ENCODE results near the gene PPP1R13B.

PPP1R13B gene

DNA sequence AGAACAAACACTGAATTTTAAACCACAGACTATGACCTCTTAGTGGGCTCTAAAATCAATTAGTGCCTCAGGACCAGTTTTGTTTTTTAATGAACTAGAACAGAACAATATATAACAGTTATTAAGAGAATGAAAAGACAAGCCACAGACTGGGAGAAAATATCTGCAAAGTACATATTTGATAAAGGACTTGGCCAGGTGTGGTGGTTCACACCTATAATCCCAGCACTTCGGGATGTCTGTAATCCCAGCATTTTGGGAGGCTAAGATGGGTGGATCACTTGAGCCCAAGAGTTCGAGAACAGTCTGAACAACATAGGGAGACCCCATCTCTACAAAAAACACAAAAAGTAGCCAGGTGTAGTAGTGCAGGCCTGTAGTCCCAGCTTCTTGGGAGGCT is 36.2 kb downstream of the PPP1R13B start:
- TF ChIP-seq ZNF521 (tag by site-specific recombination; IDR thresholded peaks at IDR 0.05) (no peak), ZNF558 (tag by site-specific recombination; IDR thresholded peaks at IDR 0.05) (no peak), ZEB2 (tag by site-specific recombination; IDR thresholded peaks at IDR 0.05) (no peak), ZNF560 (tag by site-specific recombination; IDR thresholded peaks at IDR 0.05; ENCODE audit: borderline replicate concordance) (no peak), ZNF529 (tag by site-specific recombination; IDR thresholded peaks at IDR 0.05; ENCODE audit: insufficient replicate concordance) (no peak), ZNF530 (tag by site-specific recombination; IDR thresholded peaks at IDR 0.05; ENCODE audit: low read depth) (no peak), ZNF114 (tag by site-specific recombination; IDR thresholded peaks at IDR 0.05) (no peak), ZNF791 (tag by site-specific recombination; IDR thresholded peaks at IDR 0.05) (no peak), ZNF792 (tag by site-specific recombination; IDR thresholded peaks at IDR 0.05) (no peak), ZNF37A (tag by site-specific recombination; IDR thresholded peaks at IDR 0.05) (no peak)
- TF ChIP-seq, protein P1, sequence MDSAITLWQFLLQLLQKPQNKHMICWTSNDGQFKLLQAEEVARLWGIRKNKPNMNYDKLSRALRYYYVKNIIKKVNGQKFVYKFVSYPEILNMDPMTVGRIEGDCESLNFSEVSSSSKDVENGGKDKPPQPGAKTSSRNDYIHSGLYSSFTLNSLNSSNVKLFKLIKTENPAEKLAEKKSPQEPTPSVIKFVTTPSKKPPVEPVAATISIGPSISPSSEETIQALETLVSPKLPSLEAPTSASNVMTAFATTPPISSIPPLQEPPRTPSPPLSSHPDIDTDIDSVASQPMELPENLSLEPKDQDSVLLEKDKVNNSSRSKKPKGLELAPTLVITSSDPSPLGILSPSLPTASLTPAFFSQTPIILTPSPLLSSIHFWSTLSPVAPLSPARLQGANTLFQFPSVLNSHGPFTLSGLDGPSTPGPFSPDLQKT (IDR thresholded peaks at IDR 0.05; ENCODE audit: borderline replicate concordance, low read depth, low read length) = no peak
- TF ChIP-seq, protein P2, sequence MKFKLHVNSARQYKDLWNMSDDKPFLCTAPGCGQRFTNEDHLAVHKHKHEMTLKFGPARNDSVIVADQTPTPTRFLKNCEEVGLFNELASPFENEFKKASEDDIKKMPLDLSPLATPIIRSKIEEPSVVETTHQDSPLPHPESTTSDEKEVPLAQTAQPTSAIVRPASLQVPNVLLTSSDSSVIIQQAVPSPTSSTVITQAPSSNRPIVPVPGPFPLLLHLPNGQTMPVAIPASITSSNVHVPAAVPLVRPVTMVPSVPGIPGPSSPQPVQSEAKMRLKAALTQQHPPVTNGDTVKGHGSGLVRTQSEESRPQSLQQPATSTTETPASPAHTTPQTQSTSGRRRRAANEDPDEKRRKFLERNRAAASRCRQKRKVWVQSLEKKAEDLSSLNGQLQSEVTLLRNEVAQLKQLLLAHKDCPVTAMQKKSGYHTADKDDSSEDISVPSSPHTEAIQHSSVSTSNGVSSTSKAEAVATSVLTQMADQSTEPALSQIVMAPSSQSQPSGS (tag by site-specific recombination; IDR thresholded peaks at IDR 0.05; ENCODE audit: low read depth) = no peak
- ChIA-PET POLR2A (no interaction called here), CTCF (interaction anchor here (1.0 kb wide), 1 partner anchor 10 kb away, joined by 3 read pairs; no protein-coding TSS in a partner anchor)
- Histone ChIP-seq H3K9me3 (ENCODE audit: control insufficient read depth, insufficient read depth, low read depth, low read length) (no peaks in the 10 kb centered on the region), H3K4me1 (ENCODE audit: control insufficient read depth, insufficient read depth, low read length) (no peaks in the 10 kb centered on the region), H3K4me3 (ENCODE audit: low read depth, low read length) (no peak overlapping the region), H3K27ac (ENCODE audit: extremely low read depth, low read depth, low read length) (no peak overlapping the region), H3K36me3 (ENCODE audit: control insufficient read depth in 2 of 2, insufficient read depth in 1 of 2, low read length in 2 of 2) (no peaks in the 10 kb centered on the region; a peak in 1 of 3 replicates)

DNA sequence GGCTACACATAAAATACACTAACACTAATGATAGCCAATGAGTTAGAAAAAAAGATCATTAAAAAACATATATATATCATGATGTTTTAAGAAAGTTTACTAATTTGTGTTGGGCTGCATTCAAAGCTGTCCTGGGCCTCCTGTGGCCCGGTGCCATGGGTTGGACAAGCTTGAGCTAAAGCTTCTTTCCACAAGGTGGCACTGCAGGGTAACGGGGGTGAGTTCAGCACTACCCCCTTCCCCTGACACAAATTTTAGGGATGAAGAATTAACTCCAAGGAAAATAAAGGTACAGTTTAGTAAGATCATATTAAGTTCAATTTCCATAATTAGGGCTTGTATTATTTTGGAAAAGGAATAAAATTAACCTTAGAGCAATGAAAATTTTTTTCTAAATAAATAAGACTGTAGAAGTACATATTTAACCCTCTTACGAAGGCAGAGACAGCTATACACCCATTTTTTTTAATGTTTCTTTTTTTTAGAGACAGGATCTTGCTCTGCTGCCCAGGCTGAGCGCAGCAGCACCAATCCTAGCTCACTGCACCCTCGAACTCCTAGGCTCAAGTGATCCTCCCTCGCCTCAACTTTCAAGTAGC is 38.9 kb downstream of the PPP1R13B start:
- Histone ChIP-seq H3K36me3 (ENCODE audit: control insufficient read depth in 2 of 2, insufficient read depth in 1 of 2, low read length in 2 of 2) (no peaks in the 10 kb centered on the region; a peak in 1 of 3 replicates), H3K9me3 (ENCODE audit: control insufficient read depth, insufficient read depth, low read depth, low read length) (no peaks in the 10 kb centered on the region), H3K4me1 (ENCODE audit: control insufficient read depth, insufficient read depth, low read length) (no peaks in the 10 kb centered on the region), H3K4me3 (ENCODE audit: low read depth, low read length) (no peak overlapping the region), H3K27ac (ENCODE audit: extremely low read depth, low read depth, low read length) (no peak overlapping the region)
- CTCF ChIA-PET = interaction anchor here (0.7 to 6.7 kb wide), 25 partner anchors 9 to 286 kb away, joined by 3 to 65 read pairs (median 5); partner anchors contain the start of gene RD3L
- POLR2A ChIA-PET = interaction anchor here (0.9 to 1.3 kb wide), 2 partner anchors 11 to 102 kb away, joined by 5 read pairs; no protein-coding TSS in a partner anchor
- no peak for TF ChIP-seq ZNF664 (tag by site-specific recombination; IDR thresholded peaks at IDR 0.05)
- TF ChIP-seq, protein P3, sequence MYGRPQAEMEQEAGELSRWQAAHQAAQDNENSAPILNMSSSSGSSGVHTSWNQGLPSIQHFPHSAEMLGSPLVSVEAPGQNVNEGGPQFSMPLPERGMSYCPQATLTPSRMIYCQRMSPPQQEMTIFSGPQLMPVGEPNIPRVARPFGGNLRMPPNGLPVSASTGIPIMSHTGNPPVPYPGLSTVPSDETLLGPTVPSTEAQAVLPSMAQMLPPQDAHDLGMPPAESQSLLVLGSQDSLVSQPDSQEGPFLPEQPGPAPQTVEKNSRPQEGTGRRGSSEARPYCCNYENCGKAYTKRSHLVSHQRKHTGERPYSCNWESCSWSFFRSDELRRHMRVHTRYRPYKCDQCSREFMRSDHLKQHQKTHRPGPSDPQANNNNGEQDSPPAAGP (tag by site-specific recombination; IDR thresholded peaks at IDR 0.05) = no peak
- TF ChIP-seq MYNN (tag by site-specific recombination; IDR thresholded peaks at IDR 0.05; ENCODE audit: borderline replicate concordance) = no peak
- no peak for TF ChIP-seq ZNF202 (tag by site-specific recombination; IDR thresholded peaks at IDR 0.05; ENCODE audit: borderline replicate concordance)
- TF ChIP-seq ZBTB21 (tag by site-specific recombination; IDR thresholded peaks at IDR 0.05) = no peak
- no peak for TF ChIP-seq ZNF558 (tag by site-specific recombination; IDR thresholded peaks at IDR 0.05)
- no peak for TF ChIP-seq ZNF311 (tag by site-specific recombination; IDR thresholded peaks at IDR 0.05; ENCODE audit: borderline replicate concordance)
- no peak for TF ChIP-seq ZNF777 (tag by site-specific recombination; IDR thresholded peaks at IDR 0.05; ENCODE audit: borderline replicate concordance)
- TF ChIP-seq ZNF366 (tag by site-specific recombination; conservative IDR thresholded peaks at IDR 0.05) = no peak
- TF ChIP-seq ZNF138 (tag by site-specific recombination; IDR thresholded peaks at IDR 0.05; ENCODE audit: borderline replicate concordance) = no peak
- no peak for TF ChIP-seq ZNF571 (tag by site-specific recombination; IDR thresholded peaks at IDR 0.05)
- no peak for TF ChIP-seq RBAK (tag by site-specific recombination; IDR thresholded peaks at IDR 0.05)
- TF ChIP-seq, protein P4, sequence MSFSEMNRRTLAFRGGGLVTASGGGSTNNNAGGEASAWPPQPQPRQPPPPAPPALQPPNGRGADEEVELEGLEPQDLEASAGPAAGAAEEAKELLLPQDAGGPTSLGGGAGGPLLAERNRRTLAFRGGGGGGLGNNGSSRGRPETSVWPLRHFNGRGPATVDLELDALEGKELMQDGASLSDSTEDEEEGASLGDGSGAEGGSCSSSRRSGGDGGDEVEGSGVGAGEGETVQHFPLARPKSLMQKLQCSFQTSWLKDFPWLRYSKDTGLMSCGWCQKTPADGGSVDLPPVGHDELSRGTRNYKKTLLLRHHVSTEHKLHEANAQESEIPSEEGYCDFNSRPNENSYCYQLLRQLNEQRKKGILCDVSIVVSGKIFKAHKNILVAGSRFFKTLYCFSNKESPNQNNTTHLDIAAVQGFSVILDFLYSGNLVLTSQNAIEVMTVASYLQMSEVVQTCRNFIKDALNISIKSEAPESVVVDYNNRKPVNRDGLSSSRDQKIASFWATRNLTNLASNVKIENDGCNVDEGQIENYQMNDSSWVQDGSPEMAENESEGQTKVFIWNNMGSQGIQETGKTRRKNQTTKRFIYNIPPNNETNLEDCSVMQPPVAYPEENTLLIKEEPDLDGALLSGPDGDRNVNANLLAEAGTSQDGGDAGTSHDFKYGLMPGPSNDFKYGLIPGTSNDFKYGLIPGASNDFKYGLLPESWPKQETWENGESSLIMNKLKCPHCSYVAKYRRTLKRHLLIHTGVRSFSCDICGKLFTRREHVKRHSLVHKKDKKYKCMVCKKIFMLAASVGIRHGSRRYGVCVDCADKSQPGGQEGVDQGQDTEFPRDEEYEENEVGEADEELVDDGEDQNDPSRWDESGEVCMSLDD (tag by site-specific recombination; IDR thresholded peaks at IDR 0.05) = no peak
- TF ChIP-seq ZNF707 (tag by site-specific recombination; IDR thresholded peaks at IDR 0.05) = no peak
- TF ChIP-seq, protein P5, sequence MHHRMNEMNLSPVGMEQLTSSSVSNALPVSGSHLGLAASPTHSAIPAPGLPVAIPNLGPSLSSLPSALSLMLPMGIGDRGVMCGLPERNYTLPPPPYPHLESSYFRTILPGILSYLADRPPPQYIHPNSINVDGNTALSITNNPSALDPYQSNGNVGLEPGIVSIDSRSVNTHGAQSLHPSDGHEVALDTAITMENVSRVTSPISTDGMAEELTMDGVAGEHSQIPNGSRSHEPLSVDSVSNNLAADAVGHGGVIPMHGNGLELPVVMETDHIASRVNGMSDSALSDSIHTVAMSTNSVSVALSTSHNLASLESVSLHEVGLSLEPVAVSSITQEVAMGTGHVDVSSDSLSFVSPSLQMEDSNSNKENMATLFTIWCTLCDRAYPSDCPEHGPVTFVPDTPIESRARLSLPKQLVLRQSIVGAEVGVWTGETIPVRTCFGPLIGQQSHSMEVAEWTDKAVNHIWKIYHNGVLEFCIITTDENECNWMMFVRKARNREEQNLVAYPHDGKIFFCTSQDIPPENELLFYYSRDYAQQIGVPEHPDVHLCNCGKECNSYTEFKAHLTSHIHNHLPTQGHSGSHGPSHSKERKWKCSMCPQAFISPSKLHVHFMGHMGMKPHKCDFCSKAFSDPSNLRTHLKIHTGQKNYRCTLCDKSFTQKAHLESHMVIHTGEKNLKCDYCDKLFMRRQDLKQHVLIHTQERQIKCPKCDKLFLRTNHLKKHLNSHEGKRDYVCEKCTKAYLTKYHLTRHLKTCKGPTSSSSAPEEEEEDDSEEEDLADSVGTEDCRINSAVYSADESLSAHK (tag by site-specific recombination; IDR thresholded peaks at IDR 0.05) = no peak
- no peak for TF ChIP-seq OVOL3 (tag by site-specific recombination; IDR thresholded peaks at IDR 0.05)

Data from HEK293 (cell line).